A549 (cell line): ENCODE measurements around the gene NSUN6. TPM values are rescaled to one million over a fixed set of nuclear protein-coding genes. Genes with fewer than 3 reads are reported as not detected.

Source experiments
- ATAC-seq, 2 experiments: fragments of 200-7000 bp in 1 of 2; fragments of >200 bp in 1 of 2; cut with Nextera tagmentation in 1 of 2; cut with Tn5 transposase in 1 of 2; 3 replicates each; pipeline versions ENCODE4 v1.8.0 to v1.9.1; 2018 to 2020; ENCODE audit warnings: mild to moderate bottlenecking in 1 of 2, moderate library complexity in 1 of 2
- CTCF ChIA-PET: fragments of 300-600 bp; sonication (Branson Sonifier 250); formaldehyde crosslinking; extraction: SDS; loops from one replicate; lab custom pipeline; 2021; ENCODE audit warnings: antibody characterized with exemption, inconsistent platforms; lab: Yijun Ruan, JAX
- POLR2A ChIA-PET: fragments of 350-600 bp; formaldehyde crosslinking; extraction: SDS; loops from one replicate; lab custom pipeline; 2021; ENCODE audit warnings: antibody characterized with exemption, inconsistent platforms; lab: Yijun Ruan, JAX
- DNase-seq, 2 experiments: peaks; one replicate each; pipeline versions ENCODE4 v3.0.0 to v3.0.0-alpha.2; 2011 to 2016; ENCODE audit warnings: low read depth in 1 of 2, low spot score in 1 of 2
- FAIRE-seq: peaks from 2 replicates; lab custom pipeline; 2011; peaks lifted over from hg19 to GRCh38; lab: Jason Lieb, UNC
- H3K27ac ChIP-seq, 2 experiments: fragments of >200 bp; sonication (Bioruptor Twin); formaldehyde crosslinking; 3 replicates each; pipeline ENCODE4 v1.5.1; 2016 to 2017
- H3K4me1 ChIP-seq: fragments of >200 bp; sonication (Bioruptor Twin); formaldehyde crosslinking; 3 replicates; pipeline ENCODE4 v1.6.1; 2016
- H3K4me2 ChIP-seq: fragments of >200 bp; sonication (Bioruptor Twin); formaldehyde crosslinking; 3 replicates; pipeline ENCODE4 v1.6.1; 2016
- H3K4me3 ChIP-seq: fragments of >200 bp; sonication (Bioruptor Twin); formaldehyde crosslinking; 3 replicates; pipeline ENCODE4 v1.5.1; 2016
- H3K9me3 ChIP-seq: fragments of >200 bp; sonication (Bioruptor Twin); formaldehyde crosslinking; 3 replicates; pipeline ENCODE4 v1.6.1; 2016
- BCL3 ChIP-seq: fragments of >200 bp; sonication (Bioruptor Twin); formaldehyde crosslinking; IDR thresholded peaks from 3 replicates; pipeline ENCODE4 v1.6.1; 2016
- CBX2 ChIP-seq: fragments of 200-600 bp; sonication (generic); IDR thresholded peaks from 2 replicates; pipeline ENCODE4 v1.6.1; 2016; ENCODE audit warnings: low read depth, mild to moderate bottlenecking, borderline replicate concordance
- CEBPB ChIP-seq, 2 experiments: fragments of >200 bp in 1 of 2; sonication (Bioruptor Twin) in 1 of 2; formaldehyde crosslinking in 1 of 2; IDR thresholded peaks; 2 replicates each; pipeline ENCODE4 v1.6.1; 2012 to 2016
- FOSL2 ChIP-seq, 2 experiments: fragments of 450-650 bp in 1 of 2; fragments of >200 bp in 1 of 2; sonication (Bioruptor Twin) in 1 of 2; formaldehyde crosslinking; IDR thresholded peaks; 2 replicates each; pipeline versions ENCODE4 v1.5.0 to v1.6.1; 2016 to 2020; ENCODE audit warnings: mild to moderate bottlenecking in 1 of 2, moderate library complexity in 1 of 2
- GATA3 ChIP-seq: IDR thresholded peaks from 2 replicates; pipeline ENCODE4 v1.6.1; 2012; ENCODE audit warnings: borderline replicate concordance
- HDAC2 ChIP-seq: fragments of 200-600 bp; sonication (generic); IDR thresholded peaks from 2 replicates; pipeline ENCODE4 v1.6.1; 2016
- HES2 ChIP-seq: fragments of >200 bp; sonication (Bioruptor Twin); formaldehyde crosslinking; IDR thresholded peaks from 2 replicates; pipeline ENCODE4 v1.6.1; 2016
- JUN ChIP-seq, 2 experiments: fragments of >200 bp; sonication (Bioruptor Twin); formaldehyde crosslinking; IDR thresholded peaks; 2 replicates in 1 of 2; 3 replicates in 1 of 2; pipeline ENCODE4 v1.6.1; 2016 to 2017
- JUNB ChIP-seq: fragments of >200 bp; sonication (Bioruptor Twin); formaldehyde crosslinking; IDR thresholded peaks from 2 replicates; pipeline ENCODE4 v1.6.1; 2016
- KDM5A ChIP-seq: fragments of 200-600 bp; sonication (generic); IDR thresholded peaks from 2 replicates; pipeline ENCODE4 v1.6.1; 2016; ENCODE audit warnings: antibody characterized with exemption, mild to moderate bottlenecking
- MAFK ChIP-seq: fragments of 450-650 bp; IDR thresholded peaks from 2 replicates; pipeline ENCODE4 v1.6.1; 2014; ENCODE audit not compliant: partially characterized antibody
- MYC ChIP-seq: IDR thresholded peaks from 2 replicates; pipeline ENCODE4 v1.6.1; 2012; ENCODE audit warnings: mild to moderate bottlenecking, inconsistent platforms, low read length, improper control_type of control experiment, borderline replicate concordance
- NFE2L2 ChIP-seq: fragments of 150-350 bp; conservative IDR thresholded peaks from 2 replicates; pipeline ENCODE4 v1.6.1; 2014; ENCODE audit warnings: low read length
- NPAS2 ChIP-seq: fragments of 250-450 bp; sonication (Bioruptor Pico); IDR thresholded peaks from 2 replicates; pipeline ENCODE4 v1.8.0; 2022; ENCODE audit warnings: mild to moderate bottlenecking, moderate library complexity, borderline replicate concordance
- POLR2A ChIP-seq: IDR thresholded peaks from 2 replicates; pipeline ENCODE4 v1.6.1; 2012; ENCODE audit warnings: mild to moderate bottlenecking, low read length
- RCOR1 ChIP-seq: fragments of 150-350 bp; IDR thresholded peaks from 2 replicates; pipeline ENCODE4 v1.6.1; 2014; ENCODE audit warnings: antibody characterized with exemption, low read length, low read depth
- RFX5 ChIP-seq: fragments of 450-650 bp; IDR thresholded peaks from 2 replicates; pipeline ENCODE4 v1.7.1; 2014; ENCODE audit warnings: antibody characterized with exemption, mild to moderate bottlenecking, moderate library complexity
- USF2 ChIP-seq: fragments of 450-650 bp; IDR thresholded peaks from 2 replicates; pipeline ENCODE4 v1.6.1; 2014; ENCODE audit warnings: antibody characterized with exemption
- ZFP36 ChIP-seq: fragments of 450-650 bp; IDR thresholded peaks from 2 replicates; pipeline ENCODE4 v1.6.1; 2014; ENCODE audit warnings: borderline replicate concordance; ENCODE audit not compliant: partially characterized antibody
- WGBS: methylation state at CpG from one replicate; pipeline ENCODE4 v1.1.6; 2017; ENCODE audit errors: missing lambda C conversion rate; 5-methylcytosine and 5-hydroxymethylcytosine counted together
- polyA plus RNA-seq, 4 experiments: library from polyadenylated mRNA; depleted of rRNA in 3 of 4; stranded (reverse); fragments of >200 nt; fragmentation: RNase III in 1 of 4; extraction: RNeasy Plus Mini Kit Qiagen cat#74134 plus additional on column Dnase treatment in 1 of 4; gene quantifications; 2 replicates in 3 of 4; 3 replicates in 1 of 4; pipeline ENCODE4 v1.2.3, GENCODE V29; 2011 to 2017
- TF ChIP-seq, protein P1 (sequence below): fragments of 150-350 bp; IDR thresholded peaks from 2 replicates; pipeline ENCODE4 v1.6.1; 2014; ENCODE audit warnings: low read depth, mild to moderate bottlenecking, low read length
- TF ChIP-seq, protein P2 (sequence below): fragments of 200-600 bp; sonication (generic); IDR thresholded peaks from 2 replicates; pipeline ENCODE4 v1.6.1; 2016; ENCODE audit warnings: antibody characterized with exemption, mild to moderate bottlenecking, moderate library complexity
- TF ChIP-seq, protein P3 (sequence below): IDR thresholded peaks from 2 replicates; pipeline ENCODE4 v1.6.1; 2012; ENCODE audit warnings: low read depth, borderline replicate concordance
- TF ChIP-seq, protein P4 (sequence below): IDR thresholded peaks from 2 replicates; pipeline ENCODE4 v1.6.1; 2012

NSUN6 gene
- polyA plus RNA-seq, 2 of the 4 experiments (the other 2 are of a cell fraction) = 6.5 to 14.7 TPM

DNA sequence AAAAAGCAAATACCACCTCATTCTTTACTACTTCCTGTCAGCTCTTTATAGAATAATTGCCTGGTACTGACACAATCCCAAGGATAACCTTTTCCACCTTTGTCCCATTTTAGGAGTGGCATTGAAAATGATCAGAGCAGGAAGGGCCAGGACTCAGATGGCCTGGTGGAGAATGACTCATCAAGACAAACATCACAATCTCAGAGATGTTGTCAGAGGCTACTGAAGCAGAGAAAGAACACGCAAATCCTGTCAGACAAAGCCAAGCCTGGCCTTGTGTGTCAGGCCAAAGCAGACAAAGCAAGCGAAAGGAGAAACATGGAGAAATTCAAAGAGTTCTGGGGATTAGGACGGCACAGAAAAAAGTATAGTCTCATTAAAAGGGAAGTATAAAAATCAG, 40.9 kb downstream of the NSUN6 start (continued):
- no peak for TF ChIP-seq KDM5A
- TF ChIP-seq MAFK = peak; percentile 70
- no peak for TF ChIP-seq NFE2L2
- no peak for TF ChIP-seq CBX2
- TF ChIP-seq BCL3 = peak; percentile 57; the same call in 1 of the 3 replicates

GRCh38 chr10:18608596-18608995, 42.8 kb downstream of the NSUN6 start:
- FAIRE-seq = no peak
- POLR2A ChIA-PET = interaction anchor here (1.0 kb wide), 1 partner anchor 10 kb away, joined by 12 read pairs; no protein-coding TSS in a partner anchor

More at GRCh38 chr10:18608596-18608995, 42.8 kb downstream of the NSUN6 start:
- CTCF ChIA-PET = no interaction called here
- H3K27ac ChIP-seq = peak overlapping the region; percentile 72 to 81
- peaks cover 77% of the 10 kb centered on the region for H3K4me1 ChIP-seq
- no peak; a peak in 1 of 6 replicates for ATAC-seq
- peak overlapping the region; percentile 72 for H3K4me2 ChIP-seq
- TF ChIP-seq HDAC2 = no peak
- TF ChIP-seq RFX5 = no peak
- no peak for TF ChIP-seq POLR2A
- TF ChIP-seq JUNB = no peak
- TF ChIP-seq GATA3 = peak; percentile 23; the same call in 1 of the 2 replicates
- TF ChIP-seq MYC = no peak
- TF ChIP-seq, protein P1, sequence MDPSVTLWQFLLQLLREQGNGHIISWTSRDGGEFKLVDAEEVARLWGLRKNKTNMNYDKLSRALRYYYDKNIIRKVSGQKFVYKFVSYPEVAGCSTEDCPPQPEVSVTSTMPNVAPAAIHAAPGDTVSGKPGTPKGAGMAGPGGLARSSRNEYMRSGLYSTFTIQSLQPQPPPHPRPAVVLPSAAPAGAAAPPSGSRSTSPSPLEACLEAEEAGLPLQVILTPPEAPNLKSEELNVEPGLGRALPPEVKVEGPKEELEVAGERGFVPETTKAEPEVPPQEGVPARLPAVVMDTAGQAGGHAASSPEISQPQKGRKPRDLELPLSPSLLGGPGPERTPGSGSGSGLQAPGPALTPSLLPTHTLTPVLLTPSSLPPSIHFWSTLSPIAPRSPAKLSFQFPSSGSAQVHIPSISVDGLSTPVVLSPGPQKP = no peak
- TF ChIP-seq, protein P2, sequence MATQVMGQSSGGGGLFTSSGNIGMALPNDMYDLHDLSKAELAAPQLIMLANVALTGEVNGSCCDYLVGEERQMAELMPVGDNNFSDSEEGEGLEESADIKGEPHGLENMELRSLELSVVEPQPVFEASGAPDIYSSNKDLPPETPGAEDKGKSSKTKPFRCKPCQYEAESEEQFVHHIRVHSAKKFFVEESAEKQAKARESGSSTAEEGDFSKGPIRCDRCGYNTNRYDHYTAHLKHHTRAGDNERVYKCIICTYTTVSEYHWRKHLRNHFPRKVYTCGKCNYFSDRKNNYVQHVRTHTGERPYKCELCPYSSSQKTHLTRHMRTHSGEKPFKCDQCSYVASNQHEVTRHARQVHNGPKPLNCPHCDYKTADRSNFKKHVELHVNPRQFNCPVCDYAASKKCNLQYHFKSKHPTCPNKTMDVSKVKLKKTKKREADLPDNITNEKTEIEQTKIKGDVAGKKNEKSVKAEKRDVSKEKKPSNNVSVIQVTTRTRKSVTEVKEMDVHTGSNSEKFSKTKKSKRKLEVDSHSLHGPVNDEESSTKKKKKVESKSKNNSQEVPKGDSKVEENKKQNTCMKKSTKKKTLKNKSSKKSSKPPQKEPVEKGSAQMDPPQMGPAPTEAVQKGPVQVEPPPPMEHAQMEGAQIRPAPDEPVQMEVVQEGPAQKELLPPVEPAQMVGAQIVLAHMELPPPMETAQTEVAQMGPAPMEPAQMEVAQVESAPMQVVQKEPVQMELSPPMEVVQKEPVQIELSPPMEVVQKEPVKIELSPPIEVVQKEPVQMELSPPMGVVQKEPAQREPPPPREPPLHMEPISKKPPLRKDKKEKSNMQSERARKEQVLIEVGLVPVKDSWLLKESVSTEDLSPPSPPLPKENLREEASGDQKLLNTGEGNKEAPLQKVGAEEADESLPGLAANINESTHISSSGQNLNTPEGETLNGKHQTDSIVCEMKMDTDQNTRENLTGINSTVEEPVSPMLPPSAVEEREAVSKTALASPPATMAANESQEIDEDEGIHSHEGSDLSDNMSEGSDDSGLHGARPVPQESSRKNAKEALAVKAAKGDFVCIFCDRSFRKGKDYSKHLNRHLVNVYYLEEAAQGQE = no peak
- TF ChIP-seq, protein P3, sequence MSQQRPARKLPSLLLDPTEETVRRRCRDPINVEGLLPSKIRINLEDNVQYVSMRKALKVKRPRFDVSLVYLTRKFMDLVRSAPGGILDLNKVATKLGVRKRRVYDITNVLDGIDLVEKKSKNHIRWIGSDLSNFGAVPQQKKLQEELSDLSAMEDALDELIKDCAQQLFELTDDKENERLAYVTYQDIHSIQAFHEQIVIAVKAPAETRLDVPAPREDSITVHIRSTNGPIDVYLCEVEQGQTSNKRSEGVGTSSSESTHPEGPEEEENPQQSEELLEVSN = no peak
- TF ChIP-seq ZFP36 = no peak
- TF ChIP-seq RCOR1 = no peak
- 0 out of 5 replicates have a peak, but pooled peaks of 1 of the 2 experiments have one; percentile 31 for TF ChIP-seq JUN (IDR thresholded peaks at IDR 0.05)
- no peak for TF ChIP-seq NPAS2 (CRISPR knock-in tag)
- no peak for TF ChIP-seq USF2
- TF ChIP-seq, protein P4, sequence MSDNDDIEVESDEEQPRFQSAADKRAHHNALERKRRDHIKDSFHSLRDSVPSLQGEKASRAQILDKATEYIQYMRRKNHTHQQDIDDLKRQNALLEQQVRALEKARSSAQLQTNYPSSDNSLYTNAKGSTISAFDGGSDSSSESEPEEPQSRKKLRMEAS = no peak
- TF ChIP-seq FOSL2 (IDR thresholded peaks at IDR 0.05) = peak; percentile 23; the same call in 1 of the 2 replicates
- peak; percentile 55 for TF ChIP-seq FOSL2 (CRISPR knock-in tag; IDR thresholded peaks at IDR 0.05)
- TF ChIP-seq HES2 = no peak
- peak in 1 of 2 experiments; percentile 60; a peak in 2 of 4 replicates for TF ChIP-seq CEBPB (IDR thresholded peaks at IDR 0.05)
- H3K9me3 ChIP-seq = no peaks in the 10 kb centered on the region
- no peak overlapping the region for H3K4me3 ChIP-seq
- 2% methylated on average over 6 of the region's 6 CpGs for WGBS
- peak in 1 of 2 experiments; percentile 45 for DNase-seq
